Lower leg skin (tissue), 4 donors: ENCODE results near the gene KCNJ6. TPM values are rescaled to one million over a fixed set of nuclear protein-coding genes. Genes with fewer than 3 reads are reported as not detected.

Experiments
- DNase-seq, 2 donors: peaks; one replicate each; pipeline ENCODE4 v3.0.0-alpha.2; 2019; ENCODE audit warnings: low spot score in 2 of 2
- H3K4me3 ChIP-seq: fragments of 200-600 bp; sonication (generic); 2 replicates; pipeline ENCODE4 v1.5.1; 2017; ENCODE audit warnings: mild to moderate bottlenecking, low read depth; ENCODE audit not compliant: poor library complexity, severe bottlenecking
- POLR2A ChIP-seq, 2 donors: fragments of 450-650 bp; IDR thresholded peaks; one replicate each; pipeline ENCODE4 v1.6.1; 2016 to 2017; ENCODE audit warnings: antibody characterized with exemption in 2 of 2, mild to moderate bottlenecking in 1 of 2, moderate library complexity in 1 of 2
- WGBS, 2 donors: methylation state at CpG; one replicate each; pipeline ENCODE4 v1.1.5; 2018; 5-methylcytosine and 5-hydroxymethylcytosine counted together
- intact Hi-C: fragments of 100-400 bp; cut with DNase I; formaldehyde crosslinking; loops from one replicate; pipeline ENCODE4 v1.15.0; 2023; ENCODE audit warnings: low total_unique reads
- total RNA-seq, 4 donors: library from RNA; depleted of rRNA; stranded (reverse); fragments of >200 nt; gene quantifications; one replicate each; pipeline ENCODE4 v1.1.0, GENCODE V29; 2016
- TF ChIP-seq, protein P1 (sequence below), 3 donors: fragments of 450-650 bp; IDR thresholded peaks; one replicate each; pipeline ENCODE4 v1.5.1; 2016; ENCODE audit warnings: antibody characterized with exemption in 3 of 3, mild to moderate bottlenecking in 3 of 3, moderate library complexity in 2 of 3

The KCNJ6 gene
- total RNA-seq, 4 donors from 2014 or later, result 0.04 TPM; not detected in 3

DNA sequence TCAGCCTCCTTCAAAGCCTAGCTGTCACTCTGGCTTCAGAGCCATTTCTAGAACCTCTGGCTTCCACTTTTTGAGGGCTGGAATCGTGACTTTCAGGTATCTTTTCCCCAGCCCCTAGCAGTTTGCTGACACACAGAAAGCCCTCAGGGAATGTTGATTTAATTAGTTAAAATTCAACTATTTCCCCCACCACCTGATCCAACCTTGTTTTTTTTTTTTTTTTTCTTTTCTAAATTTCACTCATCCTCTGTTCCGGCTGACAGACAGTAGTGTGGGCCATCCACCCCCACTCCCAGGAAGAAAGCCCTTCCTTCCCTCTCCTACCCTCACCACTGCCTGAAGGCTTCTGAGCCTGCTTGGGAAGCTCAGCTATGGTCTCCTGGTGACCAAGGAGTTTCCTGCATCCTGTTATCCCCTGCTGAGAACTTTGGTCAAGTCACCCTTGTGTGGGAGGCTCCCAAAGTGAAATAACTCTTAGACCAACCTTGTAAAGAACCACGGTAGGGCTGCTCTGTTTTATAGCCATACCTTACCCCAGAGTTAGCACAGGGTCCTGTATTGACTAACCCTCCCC is 29.4 kb downstream of the KCNJ6 start:
- TF ChIP-seq, protein P1, sequence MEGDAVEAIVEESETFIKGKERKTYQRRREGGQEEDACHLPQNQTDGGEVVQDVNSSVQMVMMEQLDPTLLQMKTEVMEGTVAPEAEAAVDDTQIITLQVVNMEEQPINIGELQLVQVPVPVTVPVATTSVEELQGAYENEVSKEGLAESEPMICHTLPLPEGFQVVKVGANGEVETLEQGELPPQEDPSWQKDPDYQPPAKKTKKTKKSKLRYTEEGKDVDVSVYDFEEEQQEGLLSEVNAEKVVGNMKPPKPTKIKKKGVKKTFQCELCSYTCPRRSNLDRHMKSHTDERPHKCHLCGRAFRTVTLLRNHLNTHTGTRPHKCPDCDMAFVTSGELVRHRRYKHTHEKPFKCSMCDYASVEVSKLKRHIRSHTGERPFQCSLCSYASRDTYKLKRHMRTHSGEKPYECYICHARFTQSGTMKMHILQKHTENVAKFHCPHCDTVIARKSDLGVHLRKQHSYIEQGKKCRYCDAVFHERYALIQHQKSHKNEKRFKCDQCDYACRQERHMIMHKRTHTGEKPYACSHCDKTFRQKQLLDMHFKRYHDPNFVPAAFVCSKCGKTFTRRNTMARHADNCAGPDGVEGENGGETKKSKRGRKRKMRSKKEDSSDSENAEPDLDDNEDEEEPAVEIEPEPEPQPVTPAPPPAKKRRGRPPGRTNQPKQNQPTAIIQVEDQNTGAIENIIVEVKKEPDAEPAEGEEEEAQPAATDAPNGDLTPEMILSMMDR (IDR thresholded peaks at IDR 0.05), result no peak
- no peak for TF ChIP-seq POLR2A (IDR thresholded peaks at IDR 0.05)
- no peak for DNase-seq
- no peak overlapping the region for H3K4me3 ChIP-seq
- 62 to 77% methylated on average over 3 of the region's 3 CpGs for WGBS, 2 donors
- intact Hi-C loops, result no loop called here

- 75 to 77% methylated on average over 1 of the region's 1 CpG for WGBS, 2 donors
- intact Hi-C loops, result no loop called here
- DNase-seq, result no peak
- H3K4me3 ChIP-seq, result no peak overlapping the region
- TF ChIP-seq, protein P1 (IDR thresholded peaks at IDR 0.05), result no peak
- no peak for TF ChIP-seq POLR2A (IDR thresholded peaks at IDR 0.05)
These were observed 30.1 kb downstream of the KCNJ6 start for GRCh38 chr21:37886120-37886519.

DNA sequence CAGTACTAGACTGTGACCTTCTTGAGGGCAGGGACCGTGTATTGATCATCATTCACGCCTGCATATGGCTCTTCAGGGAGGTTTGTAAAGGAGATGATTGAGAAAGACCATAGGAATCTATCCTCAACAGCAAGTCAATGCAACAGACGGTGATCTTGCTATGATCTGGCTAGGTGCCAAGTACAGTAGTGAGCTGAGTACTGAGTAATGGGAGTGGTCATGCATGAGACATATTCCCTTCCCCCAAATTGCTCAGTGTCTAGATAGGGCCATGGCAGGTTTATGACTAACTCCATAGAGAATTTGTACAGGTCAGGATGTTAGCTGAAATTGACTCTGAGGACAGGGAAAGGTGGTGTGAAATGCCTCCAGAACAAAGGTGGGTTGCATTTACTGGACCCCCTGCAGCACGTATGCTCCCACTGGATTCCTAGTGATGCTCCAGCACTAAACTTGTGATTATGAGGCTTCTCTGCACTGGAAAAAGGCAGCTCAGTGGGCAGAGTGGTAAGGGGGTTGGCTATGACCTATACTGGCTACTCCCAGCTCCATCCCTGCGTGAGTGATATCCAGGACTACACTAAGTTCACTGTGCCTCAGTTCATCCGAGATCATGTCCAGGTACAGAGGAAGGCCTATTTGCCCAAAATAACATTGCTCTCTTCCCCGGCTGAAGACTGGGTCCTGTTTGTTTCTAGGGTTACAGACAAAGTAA is 37.2 kb downstream of the KCNJ6 start:
- 68 to 73% methylated on average over 7 of the region's 7 CpGs for WGBS, 2 donors
- TF ChIP-seq POLR2A (IDR thresholded peaks at IDR 0.05), result no peak
- TF ChIP-seq, protein P1 (IDR thresholded peaks at IDR 0.05), result no peak
- intact Hi-C loops, result no loop called here
- no peak for DNase-seq
- no peak overlapping the region for H3K4me3 ChIP-seq

DNA sequence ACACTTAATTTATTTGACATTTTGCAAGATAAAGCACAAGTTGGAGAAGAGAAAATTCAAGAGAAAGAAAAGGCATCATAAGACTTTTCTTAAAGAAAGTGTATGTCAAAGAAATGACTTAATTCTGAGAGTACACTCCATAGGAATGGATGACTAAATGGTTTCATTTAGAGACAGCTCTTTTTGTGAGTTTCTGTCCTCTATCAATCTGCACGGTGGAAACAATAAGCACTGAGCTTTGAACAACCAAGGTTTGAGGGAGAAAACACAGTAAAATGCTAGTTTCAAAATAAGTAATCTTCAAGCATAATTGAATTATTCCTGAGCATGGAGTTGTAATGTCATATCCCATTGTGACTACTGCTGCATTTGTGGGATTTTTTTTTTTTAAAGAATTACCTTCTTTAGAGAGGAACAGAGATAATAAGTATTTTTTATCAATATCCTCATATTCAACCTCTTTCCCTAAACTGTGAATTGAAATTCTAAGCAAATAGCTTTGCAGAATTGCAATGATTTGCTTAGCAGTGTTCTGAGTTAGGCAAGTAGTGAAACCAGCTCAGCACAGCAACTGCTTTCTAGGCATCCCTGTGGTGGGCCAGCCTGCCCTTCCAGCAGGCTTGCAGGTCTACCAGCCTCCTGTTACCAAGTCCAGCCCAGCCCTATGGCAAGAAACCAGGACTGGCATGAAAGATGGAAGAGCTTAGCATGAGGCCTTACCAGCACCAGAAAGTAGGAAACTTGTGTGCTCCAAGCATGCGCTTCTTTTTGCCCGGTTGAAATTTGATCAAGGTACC is 38.2 kb downstream of the KCNJ6 start:
- no peak for DNase-seq
- 79 to 82% methylated on average over 3 of the region's 3 CpGs for WGBS, 2 donors
- no peak for TF ChIP-seq POLR2A (IDR thresholded peaks at IDR 0.05)
- TF ChIP-seq, protein P1 (IDR thresholded peaks at IDR 0.05), result no peak
- intact Hi-C loops, result no loop called here
- no peak overlapping the region for H3K4me3 ChIP-seq

DNA sequence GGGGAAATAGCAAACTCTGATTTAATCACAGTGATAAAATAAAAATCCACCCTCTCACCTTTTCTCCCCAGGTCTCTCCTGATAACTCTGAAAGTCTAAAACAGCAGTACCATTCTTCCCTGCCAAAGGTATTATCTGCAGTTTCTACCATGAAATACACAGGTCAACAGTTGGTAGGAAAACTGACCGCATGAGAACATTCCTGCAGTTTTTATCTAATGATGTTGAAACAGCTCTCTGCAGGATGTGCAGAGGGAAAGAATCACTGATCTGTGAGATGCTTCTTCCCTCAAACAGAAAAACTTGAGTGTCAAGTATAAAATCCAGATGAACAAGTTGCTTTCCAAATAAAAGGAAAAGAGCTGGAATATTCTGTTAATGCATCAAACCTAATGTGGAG is 39.1 kb downstream of the KCNJ6 start:
- DNase-seq, result no peak
- TF ChIP-seq POLR2A (IDR thresholded peaks at IDR 0.05), result no peak
- TF ChIP-seq, protein P1 (IDR thresholded peaks at IDR 0.05), result no peak
- WGBS, 2 donors, result 74 to 77% methylated on average over 1 of the region's 1 CpG
- H3K4me3 ChIP-seq, result no peak overlapping the region
- intact Hi-C loops, result no loop called here
